GM19438 (cell line): ENCODE results near the gene UBR4.
"Not testable (repeated sequence)": the region's sequence is repeated elsewhere in the genome, so short reads cannot be mapped to it uniquely, and the experiment has no call there.

Experiments
- ATAC-seq: cut with Tn5 transposase; IDR thresholded peaks from one replicate; pipeline ENCODE4 v1.9.1; 2021; ENCODE audit warnings: low read depth; ENCODE audit not compliant: unreplicated experiment

Gene UBR4

DNA sequence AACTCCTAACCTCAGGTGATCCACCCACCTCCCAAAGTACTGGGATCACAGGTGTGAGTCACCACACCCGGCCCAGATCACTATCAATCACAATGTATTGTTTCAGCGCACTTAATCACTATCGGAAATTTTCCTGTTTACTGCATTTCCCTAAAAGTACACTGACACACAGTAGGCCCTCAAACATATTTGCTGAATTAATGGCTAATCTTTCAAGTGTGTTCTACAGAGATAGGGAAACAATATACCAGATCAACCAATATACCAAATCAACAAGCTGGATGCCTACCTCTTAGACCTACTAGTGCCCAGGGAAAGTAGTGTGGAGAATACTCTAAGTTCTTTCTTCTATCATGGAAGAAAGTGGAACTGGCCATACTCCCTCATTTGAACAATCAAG lies 17.1 kb downstream of the UBR4 start:
- no peak for ATAC-seq

DNA sequence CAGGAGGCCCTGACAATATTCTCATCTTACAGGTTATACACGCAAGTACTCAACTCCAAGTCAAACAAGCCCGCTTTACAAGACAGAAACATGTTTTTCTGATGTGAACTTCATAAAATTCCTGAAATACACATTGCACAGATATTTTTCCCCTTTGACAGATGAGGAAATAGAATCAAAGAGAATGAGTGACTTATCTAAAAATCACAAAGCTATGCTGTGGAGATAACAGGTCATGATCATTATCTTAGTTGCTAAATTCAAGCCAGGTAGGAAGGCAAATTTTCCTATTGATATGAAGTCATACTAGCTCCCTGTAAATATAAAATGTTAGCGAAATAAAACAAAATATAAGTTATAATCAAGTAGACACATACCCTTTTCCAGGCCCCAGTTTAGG lies 18.3 kb downstream of the UBR4 start:
- ATAC-seq: no peak

DNA sequence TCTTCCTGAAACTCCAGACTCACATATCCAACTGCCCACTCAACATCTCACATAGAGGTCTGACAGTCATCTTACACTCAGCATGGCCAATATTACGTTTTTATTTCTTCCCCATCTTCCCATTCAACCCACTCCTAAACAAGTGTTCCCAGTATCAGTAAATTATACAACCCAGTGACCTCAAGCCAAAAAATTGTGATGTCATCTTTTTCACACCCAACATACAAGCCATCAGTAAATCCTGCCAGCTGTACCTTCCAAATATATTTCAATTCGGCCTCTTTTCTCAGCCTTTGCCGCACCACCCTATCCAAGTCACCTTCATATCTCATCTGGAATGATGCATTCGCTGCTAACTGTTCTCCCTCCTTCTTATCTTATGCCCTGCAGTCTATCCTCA lies 19.6 kb downstream of the UBR4 start:
- no peak for ATAC-seq

DNA sequence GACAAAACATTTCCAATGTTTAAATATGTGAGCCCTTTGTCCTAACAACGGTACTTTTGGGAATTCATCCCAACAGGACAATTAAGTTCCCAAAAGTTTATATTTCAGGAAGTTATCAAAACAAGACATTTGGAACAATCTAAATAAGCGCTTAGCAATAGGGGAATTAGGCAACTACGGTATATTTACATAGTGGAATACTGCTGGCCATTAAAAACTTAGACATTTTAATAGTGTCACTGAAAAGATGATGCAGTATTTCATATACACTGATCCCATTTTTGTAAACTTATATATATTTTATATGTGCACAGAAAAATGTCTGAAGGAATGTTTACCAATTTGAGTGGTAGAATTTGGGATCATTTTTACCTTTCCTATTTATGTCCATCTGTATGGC lies 20.8 kb downstream of the UBR4 start:
- no peak for ATAC-seq

DNA sequence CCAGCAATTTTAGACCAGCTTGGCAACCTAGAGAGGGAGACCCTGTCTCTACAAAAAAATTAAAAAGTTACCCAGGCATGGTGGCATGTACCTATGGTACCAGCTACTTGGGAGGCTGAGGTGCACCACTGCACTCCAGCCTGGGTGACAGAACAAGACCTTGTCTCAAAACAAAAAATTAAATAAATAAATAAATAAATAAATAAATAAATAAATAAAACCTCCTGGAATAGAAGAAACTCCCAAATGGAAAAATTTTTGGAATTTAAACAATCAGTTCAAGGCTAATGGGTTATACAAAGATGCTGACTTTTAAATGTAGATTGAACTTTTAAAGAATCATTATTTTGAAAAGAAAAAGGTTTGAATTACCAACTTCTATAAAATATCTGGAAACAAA lies 22.2 kb downstream of the UBR4 start:
- no peak for ATAC-seq

DNA sequence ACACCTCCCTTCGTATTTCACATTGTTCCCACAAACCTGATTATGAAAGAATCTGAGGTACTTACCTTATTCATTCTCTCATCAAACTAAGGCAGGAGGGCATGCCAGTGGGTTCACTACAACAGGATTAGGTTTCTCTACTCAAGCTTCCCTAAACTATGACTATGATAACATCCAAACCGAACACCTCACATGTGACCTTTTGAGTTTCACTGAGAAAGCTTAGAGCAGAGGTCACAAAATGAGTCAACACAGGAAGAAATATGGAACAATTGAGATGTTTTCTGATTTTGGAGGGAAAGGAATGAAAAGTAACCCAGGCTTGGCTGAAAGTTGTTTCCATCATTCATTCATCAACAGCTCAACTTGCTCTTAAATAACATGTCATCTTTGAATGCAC lies 24.1 kb downstream of the UBR4 start:
- no peak for ATAC-seq

DNA sequence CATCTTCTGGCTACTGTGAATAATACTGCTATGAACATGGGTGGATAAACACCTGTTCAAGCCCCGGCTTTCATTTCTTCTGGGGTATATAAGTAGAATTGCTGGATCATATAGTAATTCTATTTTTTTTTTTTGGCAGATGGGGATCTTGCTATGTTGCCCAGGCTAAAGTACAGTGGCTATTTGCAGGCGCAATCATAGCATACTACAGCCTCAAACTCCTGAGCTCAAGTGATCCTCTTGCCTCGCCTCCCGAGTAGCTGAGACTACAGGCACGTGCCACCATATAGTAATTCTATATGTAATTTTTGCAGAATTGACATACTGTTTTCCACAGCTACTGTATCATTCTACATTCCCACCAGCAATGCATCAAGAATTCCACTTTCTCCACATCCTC lies 27.8 kb downstream of the UBR4 start:
- ATAC-seq: no peak

DNA sequence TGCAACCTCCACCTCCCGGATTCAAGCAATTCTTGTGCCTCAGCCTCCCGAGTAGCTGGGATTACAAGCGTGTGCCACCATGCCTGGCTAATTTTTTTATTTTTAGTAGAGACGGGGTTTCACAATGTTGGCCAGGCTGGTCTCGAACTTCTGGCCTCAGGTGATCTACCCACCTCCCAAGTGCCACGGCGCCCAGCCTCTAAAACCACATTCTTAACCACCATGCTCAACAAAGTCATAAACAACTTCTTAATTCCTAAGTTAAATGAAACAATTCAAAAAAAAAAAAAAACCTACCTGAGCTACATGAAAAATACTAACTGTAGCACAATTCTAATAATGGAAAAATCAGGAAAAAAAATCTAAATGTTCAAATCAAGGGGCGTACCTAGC lies 29.8 kb downstream of the UBR4 start:
- ATAC-seq: not testable (repeated sequence)

DNA sequence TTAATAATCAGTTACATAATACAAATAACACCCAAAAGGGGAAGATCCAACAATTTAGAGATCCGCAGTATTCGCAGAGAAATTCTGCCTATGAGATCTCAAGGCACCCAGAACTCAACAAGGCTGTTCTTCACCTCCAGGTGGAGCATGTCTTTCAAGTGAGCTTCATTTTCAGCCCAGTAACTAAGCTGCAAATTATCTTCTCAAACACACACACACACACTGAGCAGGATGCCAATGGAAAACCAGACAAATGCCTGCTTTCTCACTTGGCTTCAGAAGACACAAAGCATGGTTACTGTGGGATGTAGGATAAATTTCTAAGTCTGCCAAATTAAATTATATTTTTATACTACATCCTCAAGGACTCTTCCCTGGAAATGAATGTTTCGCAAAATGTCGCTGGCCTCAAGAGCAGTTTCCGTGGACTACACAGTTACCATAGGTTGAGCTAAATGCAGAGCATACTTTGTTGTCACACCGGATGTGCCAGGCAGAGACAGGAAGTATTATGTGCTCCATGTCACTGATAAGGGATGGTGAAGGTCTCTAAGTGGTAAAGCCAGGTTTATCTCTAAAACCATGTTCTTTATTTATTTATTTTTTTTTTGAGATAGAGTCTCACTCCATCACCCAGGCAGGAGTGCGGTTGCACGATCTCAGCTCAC lies 30.3 kb downstream of the UBR4 start:
- ATAC-seq: no peak

DNA sequence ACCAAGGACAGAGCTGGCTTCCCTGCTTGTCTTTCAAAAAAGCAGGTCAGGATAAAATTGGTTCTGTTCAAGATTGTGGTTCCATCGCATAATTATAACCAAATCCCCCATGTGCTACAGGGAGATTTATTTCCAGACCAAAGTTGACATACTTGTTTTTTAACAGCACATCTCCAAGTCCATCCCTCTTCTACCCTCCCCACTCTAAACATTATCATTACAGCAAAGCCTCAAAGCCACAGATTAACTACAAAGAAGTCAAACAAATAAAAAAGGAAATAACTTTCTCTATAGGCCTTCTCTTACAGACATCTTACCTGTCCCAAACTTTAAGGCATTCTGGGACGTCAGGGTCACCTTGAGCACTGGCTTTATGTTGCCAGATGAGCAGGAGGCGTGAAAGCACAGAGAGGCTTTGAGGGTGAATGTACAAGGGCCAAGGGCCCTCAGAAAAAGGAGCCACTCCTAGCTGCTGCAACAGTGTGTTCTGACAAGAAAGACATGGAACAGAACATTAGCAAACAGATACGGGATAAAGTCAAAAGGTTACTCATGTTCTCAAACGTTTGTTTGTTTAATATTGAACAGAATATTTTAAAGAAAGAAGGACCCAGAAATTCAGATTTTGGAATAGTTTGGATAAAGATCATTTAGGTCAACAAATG lies 31.2 kb downstream of the UBR4 start:
- no peak for ATAC-seq

DNA sequence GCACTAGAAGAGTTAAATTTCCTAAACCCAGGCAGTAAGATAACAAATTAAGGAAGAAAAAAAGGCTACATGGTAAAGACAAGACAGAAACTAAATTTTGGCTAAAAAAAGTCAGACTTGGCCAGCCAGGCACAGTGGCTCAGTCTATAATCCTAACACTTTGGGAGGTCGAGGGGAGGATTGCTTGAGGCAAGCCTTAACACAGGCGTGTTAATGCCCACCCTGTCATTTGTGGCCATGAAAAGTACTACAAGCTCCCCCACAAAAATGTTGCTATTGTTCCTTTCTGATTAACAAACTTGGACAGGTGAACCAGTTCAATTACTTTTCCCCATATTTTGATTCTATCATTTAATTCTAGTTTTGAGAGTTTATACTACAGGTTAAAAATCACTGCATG lies 32.3 kb downstream of the UBR4 start:
- no peak for ATAC-seq

DNA sequence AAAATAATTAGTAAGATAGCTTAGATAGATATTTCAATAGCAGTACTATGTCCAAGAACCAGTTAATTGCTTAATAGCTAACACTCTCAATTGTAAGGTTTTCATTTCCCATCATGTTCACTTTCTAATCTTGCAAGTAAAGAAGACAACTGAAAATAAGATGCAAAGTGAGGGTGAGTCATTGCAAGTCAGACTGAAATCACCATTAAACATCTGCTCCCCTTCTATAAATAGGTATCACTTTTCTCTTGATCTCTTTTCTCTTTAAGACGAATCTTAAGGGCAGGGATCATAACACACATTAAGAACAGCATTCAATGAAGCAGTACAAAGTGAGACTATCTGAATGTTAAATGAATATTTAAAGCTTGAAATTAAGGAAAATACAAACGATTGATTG lies 40.4 kb downstream of the UBR4 start:
- ATAC-seq: no peak

DNA sequence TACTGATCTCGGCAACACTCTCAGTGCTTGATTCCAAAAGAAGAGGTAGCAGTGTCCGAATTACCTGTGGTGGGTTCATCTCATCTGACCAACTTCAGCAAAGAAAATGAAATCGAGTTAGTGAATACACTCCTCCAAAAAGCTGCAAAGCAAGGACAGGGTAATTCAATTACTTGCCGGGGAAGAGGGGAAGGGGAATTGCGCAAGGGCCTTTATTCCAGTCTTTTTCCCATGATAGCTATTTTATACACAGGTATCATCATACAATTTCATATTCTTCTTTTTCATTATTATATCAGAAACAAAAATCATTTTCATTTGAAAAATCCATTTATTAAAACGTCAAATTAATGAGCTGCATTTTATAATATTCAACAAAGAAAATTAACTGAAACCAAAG lies 42.9 kb downstream of the UBR4 start:
- ATAC-seq: no peak

DNA sequence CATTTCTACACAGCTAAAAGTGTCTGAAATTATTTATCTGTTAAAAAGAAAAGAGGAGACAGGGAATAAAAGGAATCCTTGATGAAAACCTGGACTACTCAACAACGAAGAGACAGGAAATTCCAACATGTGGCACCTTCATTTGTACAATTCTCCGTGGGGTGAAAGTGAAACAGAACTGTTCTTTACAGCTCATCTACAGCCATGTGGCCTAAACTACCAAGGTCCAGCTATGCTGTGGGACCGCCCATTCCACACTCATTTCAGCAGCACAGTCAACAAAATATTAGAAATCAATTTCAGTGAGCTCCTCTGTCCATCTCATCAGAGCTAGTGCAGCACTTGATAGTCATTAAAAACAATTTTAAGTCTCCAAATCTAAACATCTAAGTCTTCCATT lies 44.0 kb downstream of the UBR4 start:
- ATAC-seq: no peak

DNA sequence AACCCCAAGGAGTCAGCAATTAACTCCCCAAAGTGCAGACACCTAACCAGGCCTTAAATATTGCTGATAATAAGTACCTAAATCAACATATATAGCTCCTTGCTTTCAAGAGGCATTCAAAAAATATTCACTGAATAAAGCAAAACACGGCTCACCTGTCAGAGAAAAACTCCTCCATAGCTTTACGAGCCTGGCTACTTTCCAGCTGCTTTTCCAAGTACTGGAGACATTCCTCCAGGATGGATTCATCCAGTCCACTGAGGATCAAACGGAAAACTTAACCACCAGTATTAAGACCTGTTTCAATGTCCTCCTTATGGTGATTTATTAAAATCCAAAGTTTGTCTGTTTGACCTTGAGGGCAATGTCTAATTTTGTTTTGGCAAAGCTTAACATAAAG lies 44.6 kb downstream of the UBR4 start:
- ATAC-seq: no peak

DNA sequence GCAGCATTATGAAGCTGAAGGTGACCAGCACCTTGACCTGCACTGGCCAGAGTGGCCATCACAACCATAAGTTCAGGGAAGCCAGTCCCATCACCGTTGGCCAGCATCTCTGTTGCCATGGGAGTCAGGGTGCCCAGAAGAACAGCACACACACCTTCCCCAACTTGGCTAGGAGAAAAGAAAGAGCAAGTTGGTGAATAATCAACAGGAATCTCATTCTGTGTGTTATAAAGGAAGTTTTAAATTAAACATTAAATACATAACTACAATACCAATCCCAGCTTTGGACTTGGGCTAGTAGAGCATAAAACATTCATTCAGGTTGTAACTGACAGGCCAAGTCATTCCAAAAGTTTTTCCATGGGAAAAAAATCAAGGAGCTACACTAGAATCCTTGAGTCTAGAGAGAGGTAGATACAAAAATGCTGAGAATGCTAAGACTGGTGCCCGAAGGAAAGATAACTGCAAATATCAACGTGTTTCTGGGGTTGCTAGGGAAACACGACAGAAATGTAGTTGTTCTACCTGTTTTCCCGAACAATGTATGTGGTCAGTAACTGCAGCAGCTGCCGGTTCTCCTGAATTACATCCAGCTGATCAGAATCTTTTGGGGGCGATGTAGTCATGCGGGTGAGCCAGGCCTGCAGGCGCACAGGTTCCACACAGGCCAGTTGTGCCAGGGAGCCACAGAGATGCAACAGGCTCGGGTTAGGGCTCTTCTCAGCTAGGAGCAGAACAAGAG lies 45.6 kb downstream of the UBR4 start:
- no peak for ATAC-seq

DNA sequence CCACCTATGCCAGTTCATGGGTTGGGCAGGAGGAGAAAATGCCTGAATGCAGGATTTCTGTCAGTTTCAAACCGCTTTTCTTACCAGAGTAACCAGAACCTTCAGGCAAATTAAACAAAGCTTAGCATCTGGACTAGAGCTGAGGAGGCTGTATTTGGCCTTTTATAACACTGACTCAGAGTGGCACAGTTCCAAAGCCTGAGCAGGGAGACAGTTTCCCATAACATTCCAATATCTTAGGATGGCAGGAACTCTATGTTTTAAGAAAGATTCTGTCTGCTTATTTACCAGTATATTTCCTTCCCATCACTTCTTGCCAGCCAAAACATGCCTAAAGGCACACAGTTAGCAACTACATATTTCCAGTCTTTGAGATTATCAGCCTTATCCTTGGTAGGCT lies 46.8 kb downstream of the UBR4 start:
- no peak for ATAC-seq

DNA sequence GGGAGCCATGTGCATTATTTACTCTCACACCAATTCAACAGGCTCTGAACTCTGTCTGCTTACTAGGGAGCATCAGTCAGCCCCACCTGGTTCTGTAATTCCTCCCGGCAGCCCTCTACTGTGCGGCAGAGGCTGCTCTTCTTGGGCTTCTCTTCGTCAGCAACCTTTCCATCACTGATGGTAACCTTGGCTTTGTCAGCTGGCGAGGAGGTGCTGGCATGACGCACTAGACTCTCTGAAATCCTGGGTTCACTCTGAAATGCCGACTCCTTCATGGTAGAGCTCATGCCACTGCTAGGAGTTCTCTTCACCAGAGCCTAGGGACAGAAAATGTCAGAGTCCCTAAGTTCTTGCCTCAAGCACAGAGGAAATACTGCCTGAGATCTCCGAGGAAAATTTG lies 49.2 kb downstream of the UBR4 start:
- ATAC-seq: no peak

DNA sequence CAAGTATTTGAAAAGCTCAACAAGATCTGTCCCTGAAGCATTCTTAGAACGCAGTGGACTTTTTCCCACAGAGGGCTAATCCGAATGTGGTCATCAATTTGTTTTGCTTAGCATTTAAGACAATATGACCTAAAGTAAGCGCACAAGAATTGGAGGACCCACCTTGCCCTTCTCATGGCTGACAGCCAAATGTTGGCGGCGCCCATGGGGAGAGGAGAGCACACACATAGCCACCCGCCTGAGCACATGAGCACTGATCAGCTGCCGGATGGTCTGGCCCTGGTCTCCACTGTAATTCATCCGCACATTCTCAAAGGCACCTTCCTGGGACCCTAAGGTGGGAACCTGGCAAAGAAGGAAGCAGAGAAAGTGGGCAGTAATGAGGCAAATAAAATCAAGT lies 52.4 kb downstream of the UBR4 start:
- no peak for ATAC-seq

DNA sequence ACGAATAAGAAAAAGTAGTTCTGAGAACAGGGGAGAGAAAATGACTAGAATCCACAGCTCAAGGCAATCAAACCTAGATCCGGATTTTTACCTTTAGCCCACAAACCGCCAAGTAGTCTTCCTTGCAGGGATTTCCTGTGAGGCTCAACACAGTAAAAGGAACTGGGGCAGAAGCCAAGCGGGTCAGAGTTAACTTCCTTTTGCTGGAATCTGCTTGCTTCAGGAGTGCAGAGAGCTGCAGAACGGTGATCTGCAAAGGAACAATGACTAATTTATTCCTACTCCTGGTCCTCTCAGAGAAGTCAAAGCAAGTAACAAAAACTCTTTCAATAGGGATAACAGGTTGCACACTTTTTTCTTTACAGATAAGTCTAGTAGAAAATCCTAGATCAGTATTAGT lies 53.4 kb downstream of the UBR4 start:
- no peak for ATAC-seq

DNA sequence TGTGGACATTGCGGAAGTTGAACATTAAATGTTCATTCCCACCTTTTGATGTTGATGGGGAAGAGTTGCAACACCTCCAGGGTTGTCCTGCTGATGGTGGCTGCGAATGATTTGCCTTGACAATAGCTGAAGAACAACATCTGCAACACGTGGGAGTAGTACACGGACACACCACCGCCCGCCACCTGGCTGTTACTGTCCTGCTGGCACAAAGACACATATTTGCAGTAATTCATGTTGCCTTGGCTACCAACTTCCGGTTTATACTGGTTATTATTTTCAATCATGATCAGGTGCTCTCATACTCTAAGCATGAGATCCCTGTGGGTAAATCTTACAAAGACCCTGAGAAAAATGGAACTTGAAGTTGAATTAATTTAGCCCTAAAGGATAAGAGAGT lies 55.2 kb downstream of the UBR4 start:
- no peak for ATAC-seq

DNA sequence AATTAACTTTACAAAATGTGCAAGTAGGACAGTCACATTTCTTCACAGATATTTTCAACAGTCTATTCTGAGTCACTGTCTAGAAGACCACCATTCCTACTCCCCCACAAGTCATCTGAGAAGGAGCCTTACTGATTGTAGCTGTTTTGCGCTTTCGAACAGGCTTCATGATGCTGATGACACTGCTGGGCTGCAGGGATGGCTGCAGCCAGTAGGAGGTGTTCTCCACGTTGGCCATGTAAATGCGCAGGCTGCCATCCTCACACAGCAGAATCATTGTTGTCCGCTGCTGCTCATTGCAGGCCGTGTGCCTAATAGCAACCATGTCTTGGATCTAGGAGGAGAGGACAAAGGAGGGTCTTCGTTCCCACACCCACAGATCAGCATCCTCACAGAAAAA lies 56.9 kb downstream of the UBR4 start:
- no peak for ATAC-seq
